ENCODE data around the gene CLEC12A.
"Not testable (repeated sequence)": the region's sequence is repeated elsewhere in the genome, so short reads cannot be mapped to it uniquely, and the experiment has no call there.

The CLEC12A gene

GRCh38 chr12:9971181-9971580, at the start of gene CLEC12A:
Gene CLEC12A, plus strand, starts transcription at chr12:9971409. Its CDS starts 188 bp downstream, at chr12:9971597.
- DNase-seq (ENCODE audit: low read depth): no peak

GRCh38 chr12:9922429-9922828, 48.8 kb upstream of the CLEC12A start:
- no peak for DNase-seq (ENCODE audit: low read depth)

GRCh38 chr12:9925705-9926393, 45.4 kb upstream of the CLEC12A start:
- DNase-seq (ENCODE audit: low read depth): peak; percentile 24

- no peak for DNase-seq (ENCODE audit: low read depth)
Measured at GRCh38 chr12:9926876-9927275, 44.3 kb upstream of the CLEC12A start.

- no peak for DNase-seq (ENCODE audit: low read depth)
Measured at GRCh38 chr12:9928607-9929006, 42.6 kb upstream of the CLEC12A start.

- no peak for DNase-seq (ENCODE audit: low read depth)
Measured at GRCh38 chr12:9931245-9931644, 40.0 kb upstream of the CLEC12A start.

- DNase-seq (ENCODE audit: low read depth): no peak
Measured at GRCh38 chr12:9932270-9932669, 38.9 kb upstream of the CLEC12A start, which contains the start of gene CLEC2A. Gene CLEC2A, minus strand, starts transcription at chr12:9932370. Its CDS starts 41 bp downstream, at chr12:9932329.

- peak; percentile 13 for DNase-seq (ENCODE audit: low read depth)
Measured at GRCh38 chr12:9933958-9934357, 37.3 kb upstream of the CLEC12A start.

- DNase-seq (ENCODE audit: low read depth): no peak
Measured at GRCh38 chr12:9935026-9935425, 36.2 kb upstream of the CLEC12A start.

GRCh38 chr12:9936591-9936990, 34.6 kb upstream of the CLEC12A start:
- peak; percentile 12 for DNase-seq (ENCODE audit: low read depth)

- DNase-seq (ENCODE audit: low read depth): no peak
Measured at GRCh38 chr12:9940375-9940774, 30.8 kb upstream of the CLEC12A start.

- DNase-seq (ENCODE audit: low read depth): no peak
Measured at GRCh38 chr12:9941838-9942237, 29.4 kb upstream of the CLEC12A start.

- no peak for DNase-seq (ENCODE audit: low read depth)
Measured at GRCh38 chr12:9943240-9943639, 28.0 kb upstream of the CLEC12A start.

- DNase-seq (ENCODE audit: low read depth): no peak
Measured at GRCh38 chr12:9944391-9944790, 26.8 kb upstream of the CLEC12A start.

- DNase-seq (ENCODE audit: low read depth): no peak
Measured at GRCh38 chr12:9947674-9948073, 23.5 kb upstream of the CLEC12A start.

GRCh38 chr12:9948606-9949296, 22.5 kb upstream of the CLEC12A start:
- no peak for DNase-seq (ENCODE audit: low read depth)

- no peak for DNase-seq (ENCODE audit: low read depth)
Measured at GRCh38 chr12:9951026-9951675, 20.1 kb upstream of the CLEC12A start.

- not testable (repeated sequence) for DNase-seq (ENCODE audit: low read depth)
Measured at GRCh38 chr12:9952954-9953729, 18.1 kb upstream of the CLEC12A start.

- no peak for DNase-seq (ENCODE audit: low read depth)
Measured at GRCh38 chr12:9957834-9958233, 13.4 kb upstream of the CLEC12A start.

- DNase-seq (ENCODE audit: low read depth): no peak
Measured at GRCh38 chr12:9960590-9960989, 10.6 kb upstream of the CLEC12A start.

- DNase-seq (ENCODE audit: low read depth): no peak
Measured at GRCh38 chr12:9961106-9961505, 10.1 kb upstream of the CLEC12A start.

GRCh38 chr12:9961901-9962300, 9.3 kb upstream of the CLEC12A start:
- DNase-seq (ENCODE audit: low read depth): no peak
